ENCODE results near the gene P3H1.

- TF ChIP-seq, protein P1, sequence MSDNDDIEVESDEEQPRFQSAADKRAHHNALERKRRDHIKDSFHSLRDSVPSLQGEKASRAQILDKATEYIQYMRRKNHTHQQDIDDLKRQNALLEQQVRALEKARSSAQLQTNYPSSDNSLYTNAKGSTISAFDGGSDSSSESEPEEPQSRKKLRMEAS (IDR thresholded peaks at IDR 0.05), result no peak
- TF ChIP-seq YY1 (IDR thresholded peaks at IDR 0.05; ENCODE audit: extremely low read depth, insufficient replicate concordance, low read depth, low read length) (no peak), CTCF (IDR thresholded peaks at IDR 0.05 in 2 of 3, conservative IDR thresholded peaks at IDR 0.05 in 1 of 3; ENCODE audit: borderline replicate concordance in 1 of 3, insufficient read depth in 1 of 3, low read depth in 2 of 3, low read length in 2 of 3) (no peak), CEBPB (IDR thresholded peaks at IDR 0.05; ENCODE audit: low read depth) (no peak), SRF (IDR thresholded peaks at IDR 0.05; ENCODE audit: low read depth) (no peak), REST (IDR thresholded peaks at IDR 0.05; ENCODE audit: low read depth) (no peak), POLR2A (IDR thresholded peaks at IDR 0.05; ENCODE audit: borderline replicate concordance, extremely low read depth, insufficient read depth, insufficient read length) (no peak), RAD21 (IDR thresholded peaks at IDR 0.05; ENCODE audit: low read depth) (no peak), POLR2AphosphoS5 (IDR thresholded peaks at IDR 0.05; ENCODE audit: low read depth, low read length) (no peak)
- TF ChIP-seq, protein P2, sequence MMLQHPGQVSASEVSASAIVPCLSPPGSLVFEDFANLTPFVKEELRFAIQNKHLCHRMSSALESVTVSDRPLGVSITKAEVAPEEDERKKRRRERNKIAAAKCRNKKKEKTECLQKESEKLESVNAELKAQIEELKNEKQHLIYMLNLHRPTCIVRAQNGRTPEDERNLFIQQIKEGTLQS (IDR thresholded peaks at IDR 0.05), result no peak
Measured at GRCh38 chr1:42698081-42698813, 68.6 kb downstream of the P3H1 start.

Measured in HCT116 (cell line).